Fibroblast of lung (primary cell): ENCODE data around the gene CACNG7. TPM values are rescaled to one million over a fixed set of nuclear protein-coding genes. Genes with fewer than 3 reads are reported as not detected.

Source experiments
- DNase-seq, 2 donors: peaks; one replicate each; pipeline versions ENCODE4 v3.0.0 to v3.0.0-alpha.2; 2010; ENCODE audit warnings: low read depth in 2 of 2
- H2AFZ ChIP-seq: 2 replicates; pipeline ENCODE4 v1.5.1; 2012; ENCODE audit warnings: low read length, control low read depth, inconsistent platforms
- H3K27ac ChIP-seq: 2 replicates; pipeline ENCODE4 v1.5.1; 2011; ENCODE audit warnings: low read length, control low read depth; ENCODE audit not compliant: insufficient read depth
- H3K27me3 ChIP-seq: 2 replicates; pipeline ENCODE4 v1.5.1; 2011; ENCODE audit warnings: mild to moderate bottlenecking, low read length; ENCODE audit not compliant: control insufficient read depth, insufficient read depth
- H3K36me3 ChIP-seq: 2 replicates; pipeline ENCODE4 v1.5.1; 2011; ENCODE audit warnings: low read length; ENCODE audit not compliant: control insufficient read depth, insufficient read depth
- H3K4me1 ChIP-seq: 2 replicates; pipeline ENCODE4 v1.5.1; 2011; ENCODE audit warnings: low read length; ENCODE audit not compliant: control insufficient read depth, insufficient read depth; ENCODE audit errors: extremely low read depth
- H3K4me2 ChIP-seq: 2 replicates; pipeline ENCODE4 v1.5.1; 2011; ENCODE audit warnings: low read length, control low read depth; ENCODE audit not compliant: insufficient read depth; ENCODE audit errors: extremely low read depth
- H3K4me3 ChIP-seq, 4 experiments: fragments of 200-600 bp in 1 of 4; sonication (generic) in 1 of 4; replicated peaks in 1 of 4; 2 replicates each; pipeline ENCODE4 v1.5.1; 2011 to 2016; ENCODE audit warnings: low read length in 4 of 4, low read depth in 3 of 4, mild to moderate bottlenecking in 3 of 4, control low read depth in 2 of 4, inconsistent platforms in 1 of 4, mixed read lengths in 1 of 4; ENCODE audit not compliant: insufficient read depth in 1 of 4; ENCODE audit errors: control extremely low read depth in 1 of 4
- H3K79me2 ChIP-seq: 2 replicates; pipeline ENCODE4 v1.5.1; 2012; ENCODE audit warnings: mild to moderate bottlenecking, low read length, inconsistent platforms; ENCODE audit not compliant: control insufficient read depth, insufficient read depth
- H3K9ac ChIP-seq: 2 replicates; pipeline ENCODE4 v1.5.1; 2011; ENCODE audit warnings: mild to moderate bottlenecking, low read length, control low read depth; ENCODE audit not compliant: insufficient read depth
- H3K9me3 ChIP-seq: 2 replicates; pipeline ENCODE4 v1.5.1; 2012; ENCODE audit warnings: low read depth, low read length; ENCODE audit not compliant: control insufficient read depth, insufficient read depth
- H4K20me1 ChIP-seq: 2 replicates; pipeline ENCODE4 v1.5.1; 2011; ENCODE audit warnings: low read length; ENCODE audit not compliant: control insufficient read depth, insufficient read depth; ENCODE audit errors: extremely low read depth
- EZH2 ChIP-seq: IDR thresholded peaks from 2 replicates; pipeline ENCODE4 v1.5.1; 2012; ENCODE audit warnings: low read length, control low read depth, mild to moderate bottlenecking; ENCODE audit errors: missing control alignments
- polyA plus RNA-seq, 2 donors: library from polyadenylated mRNA; depleted of rRNA in 1 of 2; stranded (reverse) in 1 of 2; unstranded in 1 of 2; fragments of >200 nt; gene quantifications; 2 replicates each; pipeline ENCODE4 v1.2.1, GENCODE V29; 2011 to 2012; ENCODE audit warnings: missing spikeins in 1 of 2
- total RNA-seq: library from RNA; depleted of rRNA; stranded (reverse); fragments of >200 nt; gene quantifications from 2 replicates; pipeline ENCODE4 v1.2.1, GENCODE V29; 2014
- TF ChIP-seq, protein P1 (sequence below), 2 donors: IDR thresholded peaks in 1 of 2; conservative IDR thresholded peaks in 1 of 2; 1 replicate in 1 of 2; 2 replicates in 1 of 2; pipeline ENCODE4 v1.5.1; 2011 to 2012; ENCODE audit warnings: low read length in 2 of 2, control low read depth in 1 of 2, inconsistent platforms in 1 of 2, low read depth in 1 of 2, mild to moderate bottlenecking in 1 of 2

CACNG7 gene
- total and polyA plus RNA-seq, 2 donors (not counting 1 experiment from before 2014, with no cell fraction given) = 0.17 to 0.68 TPM

DNA sequence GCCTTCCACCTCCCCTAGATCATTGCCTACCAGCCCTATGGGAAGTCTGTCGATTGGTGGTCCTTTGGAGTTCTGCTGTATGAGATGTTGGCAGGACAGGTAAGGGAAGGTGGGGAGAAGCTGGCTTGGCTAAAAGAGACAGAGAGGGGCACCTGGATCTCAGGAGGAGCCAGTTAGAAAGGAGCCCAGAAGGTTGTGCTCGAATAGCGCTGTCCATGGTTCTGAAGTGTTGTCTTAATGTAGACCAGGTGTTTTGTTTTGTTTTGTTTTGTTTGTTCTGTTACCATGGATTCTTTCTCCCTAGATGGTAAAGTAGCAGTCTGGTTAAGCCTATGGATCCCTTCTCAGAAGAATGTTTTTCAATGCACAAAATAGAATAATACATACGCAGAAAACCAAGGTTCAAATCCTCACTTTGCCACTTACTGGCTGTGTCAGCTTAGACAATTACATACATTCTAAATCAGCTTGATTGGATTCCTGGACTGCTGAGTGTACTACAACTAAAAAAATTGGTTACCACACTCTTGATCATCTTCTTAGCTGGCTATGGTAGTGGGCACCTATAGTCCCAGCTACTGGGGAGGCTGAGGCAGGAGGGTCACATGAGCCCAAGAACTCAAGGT, 5.9 kb upstream of the CACNG7 start:
- Histone ChIP-seq H2AFZ (no peak overlapping the region), H3K4me1 (no peaks in the 10 kb centered on the region), H3K9ac (no peak overlapping the region), H3K4me3 (no peak overlapping the region), H3K27ac (no peak overlapping the region), H4K20me1 (no peaks in the 10 kb centered on the region), H3K9me3 (no peaks in the 10 kb centered on the region), H3K36me3 (no peaks in the 10 kb centered on the region), H3K79me2 (no peaks in the 10 kb centered on the region), H3K4me2 (no peak overlapping the region), H3K27me3 (peaks cover 5% of the 10 kb centered on the region)
- peak; percentile 27 to 33 for DNase-seq
- no peak for TF ChIP-seq EZH2
- TF ChIP-seq, protein P1, sequence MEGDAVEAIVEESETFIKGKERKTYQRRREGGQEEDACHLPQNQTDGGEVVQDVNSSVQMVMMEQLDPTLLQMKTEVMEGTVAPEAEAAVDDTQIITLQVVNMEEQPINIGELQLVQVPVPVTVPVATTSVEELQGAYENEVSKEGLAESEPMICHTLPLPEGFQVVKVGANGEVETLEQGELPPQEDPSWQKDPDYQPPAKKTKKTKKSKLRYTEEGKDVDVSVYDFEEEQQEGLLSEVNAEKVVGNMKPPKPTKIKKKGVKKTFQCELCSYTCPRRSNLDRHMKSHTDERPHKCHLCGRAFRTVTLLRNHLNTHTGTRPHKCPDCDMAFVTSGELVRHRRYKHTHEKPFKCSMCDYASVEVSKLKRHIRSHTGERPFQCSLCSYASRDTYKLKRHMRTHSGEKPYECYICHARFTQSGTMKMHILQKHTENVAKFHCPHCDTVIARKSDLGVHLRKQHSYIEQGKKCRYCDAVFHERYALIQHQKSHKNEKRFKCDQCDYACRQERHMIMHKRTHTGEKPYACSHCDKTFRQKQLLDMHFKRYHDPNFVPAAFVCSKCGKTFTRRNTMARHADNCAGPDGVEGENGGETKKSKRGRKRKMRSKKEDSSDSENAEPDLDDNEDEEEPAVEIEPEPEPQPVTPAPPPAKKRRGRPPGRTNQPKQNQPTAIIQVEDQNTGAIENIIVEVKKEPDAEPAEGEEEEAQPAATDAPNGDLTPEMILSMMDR (conservative IDR thresholded peaks at IDR 0.05 in 1 of 2, IDR thresholded peaks at IDR 0.05 in 1 of 2; ENCODE audit: low read depth in 1 of 2, low read length in 2 of 2) = no peak

DNA sequence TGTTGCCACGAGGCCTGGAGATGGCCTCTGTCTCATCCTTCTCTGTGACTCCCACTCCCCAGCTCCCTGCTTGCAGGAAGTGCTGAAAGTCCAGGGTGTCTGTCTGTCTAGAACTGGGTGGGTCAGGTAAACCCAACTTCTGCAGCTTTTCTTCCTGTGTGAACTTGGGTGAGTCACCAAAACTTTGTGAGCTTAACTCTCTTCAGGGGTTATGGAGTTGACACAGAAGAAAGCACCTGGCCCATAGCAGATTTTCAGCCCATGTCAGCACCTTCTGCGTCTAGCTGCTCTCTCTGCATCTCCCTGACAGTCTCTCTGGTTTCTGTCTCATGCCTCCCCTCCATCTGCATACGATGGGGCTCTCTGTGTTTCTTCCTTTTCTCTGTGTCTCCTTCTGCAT, 4.2 kb upstream of the CACNG7 start:
- no peaks in the 10 kb centered on the region for H3K79me2 ChIP-seq
- no peak overlapping the region for H3K4me2 ChIP-seq
- H2AFZ ChIP-seq = no peak overlapping the region
- H3K27ac ChIP-seq = no peak overlapping the region
- peaks cover 16% of the 10 kb centered on the region for H3K27me3 ChIP-seq
- no peak overlapping the region for H3K9ac ChIP-seq
- no peak for TF ChIP-seq EZH2
- TF ChIP-seq, protein P1 (conservative IDR thresholded peaks at IDR 0.05 in 1 of 2, IDR thresholded peaks at IDR 0.05 in 1 of 2; ENCODE audit: low read depth in 1 of 2, low read length in 2 of 2) = no peak
- no peak for DNase-seq
- H3K4me1 ChIP-seq = no peaks in the 10 kb centered on the region
- no peaks in the 10 kb centered on the region for H3K9me3 ChIP-seq
- H3K4me3 ChIP-seq = no peak overlapping the region
- H3K36me3 ChIP-seq = no peaks in the 10 kb centered on the region
- no peaks in the 10 kb centered on the region for H4K20me1 ChIP-seq

DNA sequence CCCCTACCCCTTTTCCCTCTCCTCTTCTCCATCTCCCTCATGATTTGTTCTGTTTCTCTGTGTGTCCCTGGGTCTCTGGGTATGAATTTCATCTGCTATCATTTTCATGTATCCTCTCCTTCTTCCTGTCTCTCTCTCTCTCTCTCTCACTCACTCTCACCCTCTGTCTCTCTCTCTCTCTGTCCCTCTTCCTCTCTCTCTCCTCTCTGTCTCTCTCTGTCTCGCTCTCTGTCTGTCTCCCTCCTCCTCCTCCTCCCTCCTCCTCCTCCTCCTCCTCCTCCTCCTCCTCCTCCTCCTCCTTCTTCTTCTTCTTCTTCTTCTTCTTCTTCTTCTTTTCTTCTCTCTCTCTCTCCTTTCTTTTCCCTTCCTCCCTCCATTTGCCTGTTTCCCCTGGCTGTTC, 3.3 kb upstream of the CACNG7 start:
- H3K27me3 ChIP-seq = peaks cover 18% of the 10 kb centered on the region
- no peaks in the 10 kb centered on the region for H3K4me1 ChIP-seq
- H3K4me3 ChIP-seq = no peak overlapping the region
- H2AFZ ChIP-seq = no peak overlapping the region
- H3K79me2 ChIP-seq = no peaks in the 10 kb centered on the region
- no peaks in the 10 kb centered on the region for H3K9me3 ChIP-seq
- H3K4me2 ChIP-seq = no peak overlapping the region
- TF ChIP-seq EZH2 = no peak
- TF ChIP-seq, protein P1 (conservative IDR thresholded peaks at IDR 0.05 in 1 of 2, IDR thresholded peaks at IDR 0.05 in 1 of 2; ENCODE audit: low read depth in 1 of 2, low read length in 2 of 2) = no peak
- DNase-seq = no peak
- H3K27ac ChIP-seq = no peak overlapping the region
- no peaks in the 10 kb centered on the region for H4K20me1 ChIP-seq
- H3K36me3 ChIP-seq = no peaks in the 10 kb centered on the region
- no peak overlapping the region for H3K9ac ChIP-seq
